K562 (cell line): Measurements from ENCODE around the gene TEKT2. TPM values are rescaled to one million over a fixed set of nuclear protein-coding genes. Genes with fewer than 3 reads are reported as not detected.

Experiments used
- ATAC-seq: fragments of 200-7000 bp; cut with Tn5 transposase; 3 replicates; pipeline ENCODE4 v1.9.1; 2020; ENCODE audit warnings: moderate library complexity
- BruUV-seq: library from RNA; stranded (reverse); fragments of 400-500 nt; replicated peaks from 2 replicates; lab custom pipeline; 2021; lab: Mats Ljungman, UMichigan
- CTCF ChIA-PET: fragments of 300-600 bp; formaldehyde crosslinking; extraction: SDS; loops from one replicate; lab custom pipeline; 2021; ENCODE audit warnings: low intra/inter-chr PET ratio; lab: Yijun Ruan, JAX
- POLR2A ChIA-PET: fragments of 300-600, 350-650 bp; sonication (Branson Sonifier 250); formaldehyde crosslinking; extraction: SDS; loops from one replicate; lab custom pipeline; 2021; ENCODE audit warnings: antibody characterized with exemption, inconsistent platforms; lab: Yijun Ruan, JAX
- DNase-seq, 4 experiments: peaks; one replicate each; pipeline versions ENCODE4 v3.0.0 to v3.0.0-alpha.2; 2011 to 2018; ENCODE audit warnings: low spot score in 3 of 4, mixed read lengths in 3 of 4; ENCODE audit errors: extremely low read depth in 1 of 4
- FAIRE-seq: peaks from 2 replicates; lab custom pipeline; 2011; peaks lifted over from hg19 to GRCh38; lab: Jason Lieb, UNC
- H2AFZ ChIP-seq: 2 replicates; pipeline ENCODE4 v1.6.0; 2011; ENCODE audit warnings: low read depth, low read length, control low read depth, inconsistent platforms
- H3K27ac ChIP-seq: fragments of 200-600 bp; 3 replicates; pipeline ENCODE4 v1.8.0; 2011; ENCODE audit warnings: low read depth, mild to moderate bottlenecking, control low read depth, inconsistent platforms, low read length, moderate library complexity, mixed read lengths; ENCODE audit errors: extremely low read depth
- H3K27me3 ChIP-seq, 2 experiments: fragments of 300-600 bp in 1 of 2; 2 replicates in 1 of 2; 3 replicates in 1 of 2; pipeline versions ENCODE4 v1.6.0 to v1.8.0; 2011; ENCODE audit warnings: inconsistent platforms in 2 of 2, low read length in 2 of 2, mild to moderate bottlenecking in 1 of 2, mixed read lengths in 1 of 2, moderate library complexity in 1 of 2; ENCODE audit not compliant: control insufficient read depth in 2 of 2, insufficient read depth in 2 of 2
- H3K36me3 ChIP-seq: fragments of 300-600 bp; 3 replicates; pipeline ENCODE4 v1.8.0; 2011; ENCODE audit warnings: mild to moderate bottlenecking, low read length, inconsistent platforms; ENCODE audit not compliant: control insufficient read depth, insufficient read depth
- H3K4me1 ChIP-seq, 2 experiments: fragments of 200-600 bp in 1 of 2; replicated peaks in 1 of 2; 2 replicates in 1 of 2; 3 replicates in 1 of 2; pipeline versions ENCODE4 v1.5.1 to v1.8.0; 2011; ENCODE audit warnings: inconsistent platforms in 2 of 2, low read length in 2 of 2, mild to moderate bottlenecking in 1 of 2, mixed read lengths in 1 of 2, moderate library complexity in 1 of 2; ENCODE audit not compliant: control insufficient read depth in 2 of 2, insufficient read depth in 2 of 2
- H3K4me2 ChIP-seq: 2 replicates; pipeline ENCODE4 v1.6.1; 2011; ENCODE audit warnings: low read length, control low read depth, inconsistent platforms, mixed read lengths; ENCODE audit not compliant: insufficient read depth
- H3K4me3 ChIP-seq: fragments of 200-600 bp; sonication (generic), shearing (Covaris generic); 2 replicates; pipeline ENCODE4 v1.5.1; 2016; ENCODE audit warnings: control low read depth, inconsistent platforms
- H3K79me2 ChIP-seq: fragments of 200-600 bp; 3 replicates; pipeline ENCODE4 v1.8.0; 2011; ENCODE audit warnings: low read length, inconsistent platforms; ENCODE audit not compliant: control insufficient read depth, insufficient read depth
- H3K9ac ChIP-seq, 2 experiments: 2 replicates each; pipeline versions ENCODE4 v1.6.0 to v1.6.1; 2011; ENCODE audit warnings: low read depth in 2 of 2, low read length in 2 of 2, control low read depth in 1 of 2, inconsistent platforms in 1 of 2, mild to moderate bottlenecking in 1 of 2, mixed read lengths in 1 of 2; ENCODE audit not compliant: insufficient read depth in 1 of 2
- H3K9me1 ChIP-seq: one replicate; pipeline ENCODE4 v1.6.0; 2011; ENCODE audit warnings: inconsistent platforms, mild to moderate bottlenecking, low read length, moderate library complexity; ENCODE audit not compliant: control insufficient read depth, insufficient read depth
- H3K9me3 ChIP-seq: replicated peaks from 2 replicates; pipeline ENCODE4 v1.5.1; 2011; ENCODE audit warnings: low read depth, low read length, inconsistent platforms; ENCODE audit not compliant: control insufficient read depth, insufficient read depth
- H4K20me1 ChIP-seq: replicated peaks from 2 replicates; pipeline ENCODE4 v1.6.1; 2011; ENCODE audit warnings: low read length, inconsistent platforms, mixed read lengths; ENCODE audit not compliant: control insufficient read depth, insufficient read depth
- BCOR ChIP-seq: fragments of 450-650 bp; IDR thresholded peaks from 2 replicates; pipeline ENCODE4 v1.6.1; 2016
- C11orf30 ChIP-seq: fragments of 450-650 bp; IDR thresholded peaks from 2 replicates; pipeline ENCODE4 v1.6.1; 2016; ENCODE audit warnings: low read depth, mild to moderate bottlenecking
- MAFG ChIP-seq: fragments of 450-650 bp; conservative IDR thresholded peaks from 2 replicates; pipeline ENCODE4 v1.6.1; 2016; ENCODE audit warnings: missing genetic modification characterization, missing compliant biosample characterization
- MAX ChIP-seq: sonication (generic); formaldehyde crosslinking; IDR thresholded peaks from 2 replicates; pipeline ENCODE4 v1.9.0; 2022; ENCODE audit warnings: mild to moderate bottlenecking, missing genetic modification reagents
- RBBP5 ChIP-seq: fragments of 200-600 bp; sonication (generic); IDR thresholded peaks from 2 replicates; pipeline ENCODE4 v1.6.1; 2012; ENCODE audit warnings: borderline replicate concordance, mild to moderate bottlenecking, low read length, control low read depth, inconsistent platforms; ENCODE audit not compliant: insufficient read depth, poor library complexity, severe bottlenecking
- ZFP36 ChIP-seq: fragments of 150-350 bp; IDR thresholded peaks from 2 replicates; pipeline ENCODE4 v1.6.1; 2018; ENCODE audit warnings: low read length, low read depth; ENCODE audit not compliant: partially characterized antibody
- ZNF316 ChIP-seq: fragments of 450-650 bp; IDR thresholded peaks from 2 replicates; pipeline ENCODE4 v1.6.1; 2016
- WGBS: fragments of 100-300 bp; shearing (Covaris generic); methylation state at CpG from one replicate; pipeline ENCODE4 v1.1.6; 2016; ENCODE audit warnings: low coverage, mixed read lengths; ENCODE audit not compliant: insufficient coverage; ENCODE audit errors: missing lambda C conversion rate; 5-methylcytosine and 5-hydroxymethylcytosine counted together
- in situ Hi-C: fragments of 300-500 bp; cut with MboI; formaldehyde crosslinking; loops from 4 replicates; pipeline ENCODE4 v1.15.0; 2018; ENCODE audit warnings: inconsistent platforms, mixed read lengths
- intact Hi-C: fragments of 100-400 bp; cut with micrococcal nuclease; formaldehyde crosslinking; loops from 2 replicates; pipeline ENCODE4 v1.14.2; 2022
- polyA plus RNA-seq, 8 experiments: library from polyadenylated mRNA; depleted of rRNA in 4 of 8; stranded (reverse) in 5 of 8; unstranded in 3 of 8; fragments of >200 nt; fragmentation: Nextera tagmentation in 2 of 8; fragmentation: Illumina TruSeq in 1 of 8; extraction: Ambion mirVana in 2 of 8; extraction: Trizol in 1 of 8; gene quantifications; 2 replicates each; pipeline versions ENCODE4 v1.2.1 to v1.2.3, GENCODE V29; 2011 to 2014; ENCODE audit warnings: inconsistent platforms in 1 of 8, missing spikeins in 1 of 8
- total RNA-seq, 7 experiments: library from RNA; depleted of rRNA in 6 of 7; stranded (reverse); fragments of >200 nt in 6 of 7; fragmentation: Illumina TruSeq in 2 of 7; extraction: Trizol in 2 of 7; gene quantifications; 2 replicates each; pipeline versions ENCODE4 v1.2.1 to v1.2.3, GENCODE V29; 2011 to 2021; ENCODE audit warnings: low replicate concordance in 1 of 7
- TF ChIP-seq, protein P1 (sequence below): fragments of 250-450 bp; sonication (Bioruptor Pico); IDR thresholded peaks from 2 replicates; pipeline ENCODE4 v1.4.0; 2020; ENCODE audit warnings: borderline replicate concordance

TEKT2 gene
- total and polyA plus RNA-seq, 9 of the 15 experiments (the other 6 are each of a cell fraction or from before 2014, with no cell fraction given) = 0.06 to 0.94 (median 0.30) TPM; not detected in 1

GRCh38 chr1:36108314-36108713, 24.4 kb downstream of the TEKT2 start:
- in situ Hi-C loops (no loop called here), intact Hi-C loops (no loop called here)
- ChIA-PET POLR2A (interaction anchor here (1.3 kb wide), 1 partner anchor 11 kb away, joined by 4 read pairs; no protein-coding TSS in a partner anchor), CTCF (no interaction called here)
- BruUV-seq = no TSS peak
- H3K27me3 ChIP-seq = no peaks in the 10 kb centered on the region
- FAIRE-seq = no peak
- H3K9me3 ChIP-seq = no peaks in the 10 kb centered on the region
- peak overlapping the region in 1 of 2 experiments; percentile 27; a peak in 1 of 4 replicates for H3K9ac ChIP-seq
- TF ChIP-seq MAFG (tag) (peak; percentile 25; the same call in 1 of the 2 replicates), MAX (CRISPR knock-in tag) (0 out of 2 replicates have a peak, but pooled peaks have one; percentile 6), RBBP5 (no peak), BCOR (peak; percentile 62; the same call in 1 of the 2 replicates), C11orf30 (peak; percentile 49; the same call in 1 of the 2 replicates), ZNF316 (peak; percentile 65), ZFP36 (peak; percentile 56)
- TF ChIP-seq, protein P1, sequence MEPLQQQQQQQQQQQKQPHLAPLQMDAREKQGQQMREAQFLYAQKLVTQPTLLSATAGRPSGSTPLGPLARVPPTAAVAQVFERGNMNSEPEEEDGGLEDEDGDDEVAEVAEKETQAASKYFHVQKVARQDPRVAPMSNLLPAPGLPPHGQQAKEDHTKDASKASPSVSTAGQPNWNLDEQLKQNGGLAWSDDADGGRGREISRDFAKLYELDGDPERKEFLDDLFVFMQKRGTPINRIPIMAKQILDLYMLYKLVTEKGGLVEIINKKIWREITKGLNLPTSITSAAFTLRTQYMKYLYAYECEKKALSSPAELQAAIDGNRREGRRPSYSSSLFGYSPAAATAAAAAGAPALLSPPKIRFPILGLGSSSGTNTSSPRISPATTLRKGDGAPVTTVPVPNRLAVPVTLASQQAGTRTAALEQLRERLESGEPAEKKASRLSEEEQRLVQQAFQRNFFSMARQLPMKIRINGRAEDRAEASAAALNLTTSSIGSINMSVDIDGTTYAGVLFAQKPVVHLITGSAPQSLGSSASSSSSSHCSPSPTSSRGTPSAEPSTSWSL (CRISPR knock-in tag) = no peak
- DNase-seq = no peak
- 47% methylated on average over 14 of the region's 14 CpGs for WGBS
- H3K9me1 ChIP-seq = no peaks in the 10 kb centered on the region
- H3K79me2 ChIP-seq = no peaks in the 10 kb centered on the region
- H3K36me3 ChIP-seq = no peaks in the 10 kb centered on the region
- no peak overlapping the region for H3K4me2 ChIP-seq
- no peak overlapping the region for H3K27ac ChIP-seq
- peaks cover 0 to 18% of the 10 kb centered on the region in 2 experiments; a peak in 2 of 5 replicates for H3K4me1 ChIP-seq
- no peak overlapping the region for H2AFZ ChIP-seq
- ATAC-seq = no peak
- H4K20me1 ChIP-seq = no peaks in the 10 kb centered on the region
- no peak overlapping the region for H3K4me3 ChIP-seq
